ENCODE measurements around the gene CDR2.
"Not testable (repeated sequence)": the region's sequence is repeated elsewhere in the genome, so short reads cannot be mapped to it uniquely, and the experiment has no call there.

CDR2 gene

GRCh38 chr16:22301423-22301822 lies 73.0 kb downstream of the CDR2 start:
- DNase-seq = not testable (repeated sequence)

- peak; percentile 14 for DNase-seq
These were observed 73.9 kb downstream of the CDR2 start for GRCh38 chr16:22300427-22301071.

GRCh38 chr16:22299036-22299435 lies 75.4 kb downstream of the CDR2 start:
- DNase-seq = no peak

GRCh38 chr16:22297871-22298733 lies 76.3 kb downstream of the CDR2 start:
- peak; percentile 91 for DNase-seq

- DNase-seq = peak; percentile 99
These were observed 77.1 kb downstream of the CDR2 start, which contains the start of gene POLR3E for GRCh38 chr16:22297114-22297870. Gene POLR3E (plus strand): TSS chr16:22297409. CDS start chr16:22302969, 5,560 bp downstream.

GRCh38 chr16:22296225-22297113 lies 78.0 kb downstream of the CDR2 start:
- DNase-seq = no peak

Measured in T1000 (cell line).